GM19351 (cell line): ENCODE results near the gene PCDHA3.
"Not testable (repeated sequence)": the region's sequence is repeated elsewhere in the genome, so short reads cannot be mapped to it uniquely, and the experiment has no call there.

Experiments used
- ATAC-seq: cut with Tn5 transposase; IDR thresholded peaks from one replicate; pipeline ENCODE4 v1.9.1; 2021; ENCODE audit warnings: mild to moderate bottlenecking, moderate library complexity; ENCODE audit not compliant: unreplicated experiment

Gene PCDHA3

GRCh38 chr5:140808889-140809291, 8.0 kb downstream of the PCDHA3 start:
- no peak for ATAC-seq

GRCh38 chr5:140821375-140822280, 20.8 kb downstream of the PCDHA3 start, which contains the start of gene PCDHA5:
Gene PCDHA5 (plus strand): TSS chr5:140821613.
- ATAC-seq: no peak

GRCh38 chr5:140822281-140822629, 21.4 kb downstream of the PCDHA3 start:
- ATAC-seq: no peak

- ATAC-seq: not testable (repeated sequence)
Measured at GRCh38 chr5:140822969-140823368, 22.1 kb downstream of the PCDHA3 start.

- ATAC-seq: no peak
Measured at GRCh38 chr5:140823475-140823874, 22.6 kb downstream of the PCDHA3 start.

GRCh38 chr5:140827704-140828361, 27.0 kb downstream of the PCDHA3 start, which contains the start of gene PCDHA6:
Gene PCDHA6 (plus strand): TSS chr5:140827960. CDS start chr5:140828092, 132 bp downstream.
- ATAC-seq: no peak

GRCh38 chr5:140828362-140828737, 27.5 kb downstream of the PCDHA3 start:
- no peak for ATAC-seq

- ATAC-seq: not testable (repeated sequence)
Measured at GRCh38 chr5:140829511-140830501, 28.9 kb downstream of the PCDHA3 start.

- ATAC-seq: no peak
Measured at GRCh38 chr5:140833993-140834392, 33.1 kb downstream of the PCDHA3 start, which contains the start of gene PCDHA7. Gene PCDHA7 (plus strand): TSS chr5:140834269. CDS start chr5:140834384, 115 bp downstream.

GRCh38 chr5:140834439-140835008, 33.7 kb downstream of the PCDHA3 start:
- not testable (repeated sequence) for ATAC-seq

GRCh38 chr5:140835622-140836510, 35.0 kb downstream of the PCDHA3 start:
- no peak for ATAC-seq

GRCh38 chr5:140840978-140841962, 40.4 kb downstream of the PCDHA3 start, which contains the start of gene PCDHA8:
Gene PCDHA8 (plus strand): TSS chr5:140841187. CDS start chr5:140841322, 135 bp downstream.
- ATAC-seq: no peak

- ATAC-seq: no peak
Measured at GRCh38 chr5:140842798-140843733, 42.2 kb downstream of the PCDHA3 start.

- ATAC-seq: not testable (repeated sequence)
Measured at GRCh38 chr5:140848139-140849102, 47.6 kb downstream of the PCDHA3 start, which contains the start of gene PCDHA9. Gene PCDHA9 (plus strand): TSS chr5:140848382. CDS start chr5:140848496, 114 bp downstream.

GRCh38 chr5:140849831-140850634, 49.2 kb downstream of the PCDHA3 start:
- not testable (repeated sequence) for ATAC-seq
